ENCODE measurements around the gene AGGF1. TPM values are rescaled to one million over a fixed set of nuclear protein-coding genes. Genes with fewer than 3 reads are reported as not detected.

The AGGF1 gene
- total and polyA plus RNA-seq, 2 experiments from 2014 or later, result 32.8 to 33.7 TPM

GRCh38 chr5:77028631-77029375 is 1.4 kb upstream of the AGGF1 start:
- TF ChIP-seq CTCF (IDR thresholded peaks at IDR 0.05; ENCODE audit: low read depth, low read length), result no peak
- H3K36me3 ChIP-seq, result no peaks in the 10 kb centered on the region
- H3K27ac ChIP-seq, result no peak overlapping the region
- H3K27me3 ChIP-seq, result no peaks in the 10 kb centered on the region
- no peaks in the 10 kb centered on the region for H3K9me3 ChIP-seq (ENCODE audit: low read depth)
- peaks cover 8% of the 10 kb centered on the region for H3K4me1 ChIP-seq (ENCODE audit: low read depth)
- no peak overlapping the region for H3K4me3 ChIP-seq
- no peak for DNase-seq (ENCODE audit: low read depth in 1 of 2, low spot score in 1 of 2)

- H3K27ac ChIP-seq, result no peak overlapping the region
- no peak for DNase-seq (ENCODE audit: low read depth in 1 of 2, low spot score in 1 of 2)
- H3K36me3 ChIP-seq, result no peaks in the 10 kb centered on the region
- H3K4me1 ChIP-seq (ENCODE audit: low read depth), result peaks cover 8% of the 10 kb centered on the region
- TF ChIP-seq CTCF (IDR thresholded peaks at IDR 0.05; ENCODE audit: low read depth, low read length), result no peak
- H3K27me3 ChIP-seq, result no peaks in the 10 kb centered on the region
- H3K4me3 ChIP-seq, result no peak overlapping the region
- no peaks in the 10 kb centered on the region for H3K9me3 ChIP-seq (ENCODE audit: low read depth)
Observed at GRCh38 chr5:77029376-77029885, 773 bp upstream of the AGGF1 start.

- no peak for DNase-seq (ENCODE audit: low read depth in 1 of 2, low spot score in 1 of 2)
- Histone ChIP-seq H3K27me3 (no peaks in the 10 kb centered on the region), H3K27ac (no peak overlapping the region), H3K4me1 (ENCODE audit: low read depth) (peaks cover 8% of the 10 kb centered on the region), H3K9me3 (ENCODE audit: low read depth) (no peaks in the 10 kb centered on the region), H3K4me3 (no peak overlapping the region), H3K36me3 (peaks cover 18% of the 10 kb centered on the region)
- TF ChIP-seq CTCF (IDR thresholded peaks at IDR 0.05; ENCODE audit: low read depth, low read length), result no peak
Observed at GRCh38 chr5:77031891-77032290, 1.7 kb downstream of the AGGF1 start.

- peaks cover 8% of the 10 kb centered on the region for H3K4me1 ChIP-seq (ENCODE audit: low read depth)
- H3K36me3 ChIP-seq, result peaks cover 25% of the 10 kb centered on the region
- TF ChIP-seq CTCF (IDR thresholded peaks at IDR 0.05; ENCODE audit: low read depth, low read length), result no peak
- no peaks in the 10 kb centered on the region for H3K27me3 ChIP-seq
- DNase-seq (ENCODE audit: low read depth in 1 of 2, low spot score in 1 of 2), result no peak
- H3K27ac ChIP-seq, result no peak overlapping the region
- no peak overlapping the region for H3K4me3 ChIP-seq
- no peaks in the 10 kb centered on the region for H3K9me3 ChIP-seq (ENCODE audit: low read depth)
Observed at GRCh38 chr5:77032635-77033034, 2.4 kb downstream of the AGGF1 start.

- Histone ChIP-seq H3K27ac (no peak overlapping the region), H3K9me3 (ENCODE audit: low read depth) (no peaks in the 10 kb centered on the region), H3K27me3 (no peaks in the 10 kb centered on the region), H3K4me3 (no peak overlapping the region), H3K36me3 (peaks cover 30% of the 10 kb centered on the region), H3K4me1 (ENCODE audit: low read depth) (peaks cover 8% of the 10 kb centered on the region)
- DNase-seq (ENCODE audit: low read depth in 1 of 2, low spot score in 1 of 2), result no peak
- no peak for TF ChIP-seq CTCF (IDR thresholded peaks at IDR 0.05; ENCODE audit: low read depth, low read length)
Observed at GRCh38 chr5:77033338-77033737, 3.1 kb downstream of the AGGF1 start.
